ENCODE results near the gene GAST. TPM values are rescaled to one million over a fixed set of nuclear protein-coding genes. Genes with fewer than 3 reads are reported as not detected.

Gene GAST
- total RNA-seq, 1 experiment from 2014 or later = not detected

- no TSS peak for BruUV-seq (replicated peaks)
- Mint-ChIP-seq H3K36me3 (ENCODE audit: insufficient read depth, unreplicated experiment) (peaks cover 6% of the 10 kb centered on the region), H3K4me1 (ENCODE audit: low read depth, unreplicated experiment) (no peaks in the 10 kb centered on the region), H3K4me3 (ENCODE audit: low read depth, unreplicated experiment) (no peak overlapping the region), H3K27ac (ENCODE audit: unreplicated experiment) (no peak overlapping the region), H3K27me3 (ENCODE audit: unreplicated experiment) (peaks cover 48% of the 10 kb centered on the region), H3K9me3 (ENCODE audit: low read depth, unreplicated experiment) (no peaks in the 10 kb centered on the region)
- no peak for DNase-seq
- TF ChIP-seq, protein P1, sequence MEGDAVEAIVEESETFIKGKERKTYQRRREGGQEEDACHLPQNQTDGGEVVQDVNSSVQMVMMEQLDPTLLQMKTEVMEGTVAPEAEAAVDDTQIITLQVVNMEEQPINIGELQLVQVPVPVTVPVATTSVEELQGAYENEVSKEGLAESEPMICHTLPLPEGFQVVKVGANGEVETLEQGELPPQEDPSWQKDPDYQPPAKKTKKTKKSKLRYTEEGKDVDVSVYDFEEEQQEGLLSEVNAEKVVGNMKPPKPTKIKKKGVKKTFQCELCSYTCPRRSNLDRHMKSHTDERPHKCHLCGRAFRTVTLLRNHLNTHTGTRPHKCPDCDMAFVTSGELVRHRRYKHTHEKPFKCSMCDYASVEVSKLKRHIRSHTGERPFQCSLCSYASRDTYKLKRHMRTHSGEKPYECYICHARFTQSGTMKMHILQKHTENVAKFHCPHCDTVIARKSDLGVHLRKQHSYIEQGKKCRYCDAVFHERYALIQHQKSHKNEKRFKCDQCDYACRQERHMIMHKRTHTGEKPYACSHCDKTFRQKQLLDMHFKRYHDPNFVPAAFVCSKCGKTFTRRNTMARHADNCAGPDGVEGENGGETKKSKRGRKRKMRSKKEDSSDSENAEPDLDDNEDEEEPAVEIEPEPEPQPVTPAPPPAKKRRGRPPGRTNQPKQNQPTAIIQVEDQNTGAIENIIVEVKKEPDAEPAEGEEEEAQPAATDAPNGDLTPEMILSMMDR (IDR thresholded peaks at IDR 0.05; ENCODE audit: unreplicated experiment) = no peak
- intact Hi-C loops (cut with micrococcal nuclease; ENCODE audit: unreplicated experiment) = no loop called here
- CTCF ChIA-PET = interaction anchor here (0.6 to 0.9 kb wide), 2 partner anchors 24 to 134 kb away, joined by 3 to 4 read pairs; no protein-coding TSS in a partner anchor
These were observed 15.9 kb downstream of the GAST start for GRCh38 chr17:41728056-41728455.

DNA sequence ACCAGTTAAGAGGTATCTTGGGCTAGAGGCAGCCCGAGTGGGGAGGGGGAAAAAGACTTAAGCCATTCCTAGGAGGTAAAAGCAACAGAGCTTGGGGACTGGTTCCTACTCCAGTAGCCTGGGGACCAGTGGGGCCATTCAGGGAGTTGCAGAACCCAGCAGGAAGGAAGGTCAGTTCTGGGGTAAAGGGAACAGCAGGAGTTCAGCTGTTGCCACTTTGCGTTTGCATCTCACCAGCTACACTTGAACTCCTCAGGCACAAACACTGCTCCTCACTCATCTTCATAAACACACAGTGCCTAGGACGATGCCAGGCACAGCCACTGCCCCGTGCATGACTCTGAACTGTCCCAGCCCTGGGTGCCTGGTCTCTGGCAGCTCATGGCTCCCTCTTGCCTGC is 18.3 kb downstream of the GAST start:
- no peak for DNase-seq
- Mint-ChIP-seq H3K4me1 (ENCODE audit: low read depth, unreplicated experiment) (no peaks in the 10 kb centered on the region), H3K27me3 (ENCODE audit: unreplicated experiment) (peaks cover 59% of the 10 kb centered on the region), H3K36me3 (ENCODE audit: insufficient read depth, unreplicated experiment) (peaks cover 18% of the 10 kb centered on the region), H3K9me3 (ENCODE audit: low read depth, unreplicated experiment) (no peaks in the 10 kb centered on the region), H3K4me3 (ENCODE audit: low read depth, unreplicated experiment) (no peak overlapping the region), H3K27ac (ENCODE audit: unreplicated experiment) (no peak overlapping the region)
- no TSS peak for BruUV-seq (replicated peaks)
- intact Hi-C loops (cut with micrococcal nuclease; ENCODE audit: unreplicated experiment) = no loop called here
- CTCF ChIA-PET = interaction anchor here (1.0 to 1.3 kb wide), 2 partner anchors 14 to 81 kb away, joined by 3 to 4 read pairs; partner anchors contain the start of gene P3H4
- TF ChIP-seq, protein P1 (IDR thresholded peaks at IDR 0.05; ENCODE audit: unreplicated experiment) = no peak

GRCh38 chr17:41731836-41732235 is 19.7 kb downstream of the GAST start:
- DNase-seq = no peak
- TF ChIP-seq, protein P1 (IDR thresholded peaks at IDR 0.05; ENCODE audit: unreplicated experiment) = no peak
- Mint-ChIP-seq H3K4me1 (ENCODE audit: low read depth, unreplicated experiment) (no peaks in the 10 kb centered on the region), H3K4me3 (ENCODE audit: low read depth, unreplicated experiment) (no peak overlapping the region), H3K36me3 (ENCODE audit: insufficient read depth, unreplicated experiment) (peaks cover 18% of the 10 kb centered on the region), H3K9me3 (ENCODE audit: low read depth, unreplicated experiment) (no peaks in the 10 kb centered on the region), H3K27ac (ENCODE audit: unreplicated experiment) (no peak overlapping the region), H3K27me3 (ENCODE audit: unreplicated experiment) (peaks cover 71% of the 10 kb centered on the region)
- BruUV-seq (replicated peaks) = no TSS peak
- intact Hi-C loops (cut with micrococcal nuclease; ENCODE audit: unreplicated experiment) = no loop called here
- CTCF ChIA-PET = interaction anchor here (1.3 kb wide), 1 partner anchor 16 kb away, joined by 4 read pairs; no protein-coding TSS in a partner anchor

DNA sequence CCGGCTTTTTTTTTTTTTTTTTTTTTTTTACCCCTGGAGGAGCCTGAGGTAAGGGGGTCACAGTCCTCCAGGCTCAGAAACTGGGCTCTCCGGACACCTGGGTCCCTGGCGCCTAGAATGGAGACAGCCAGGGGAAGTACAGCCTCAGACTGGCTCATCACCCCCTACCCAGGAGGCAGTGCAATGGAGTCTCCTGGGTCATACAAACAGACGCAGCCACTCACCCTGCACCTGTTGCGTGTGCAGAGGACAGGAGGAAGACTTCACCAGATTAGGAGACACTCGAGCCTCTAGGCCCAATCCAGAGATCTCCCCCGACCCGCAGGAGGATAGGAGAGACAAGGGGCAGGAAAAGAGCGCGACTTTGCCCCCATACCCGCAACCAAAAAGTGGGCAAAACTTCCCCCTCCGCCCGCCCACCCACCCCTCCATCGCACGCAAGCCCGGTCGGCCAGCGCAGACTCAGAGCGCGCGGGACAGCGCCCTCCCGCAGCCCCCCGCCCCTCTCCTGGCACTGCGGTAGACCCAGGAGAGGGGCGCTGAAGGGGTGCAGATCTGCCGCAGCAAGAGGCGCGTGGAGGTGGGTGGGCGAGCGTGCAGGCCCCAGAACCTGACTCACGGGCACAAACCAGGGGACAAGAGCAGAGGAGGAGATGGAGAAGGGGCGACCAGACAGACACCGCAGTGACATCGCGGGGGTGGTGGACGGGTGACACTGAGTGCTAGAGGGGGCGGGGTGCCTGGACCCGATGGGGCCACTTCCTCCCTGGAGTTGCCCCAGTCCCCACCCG is 21.4 kb downstream of the GAST start:
- Mint-ChIP-seq H3K27ac (ENCODE audit: unreplicated experiment) (no peak overlapping the region), H3K27me3 (ENCODE audit: unreplicated experiment) (peaks cover 83% of the 10 kb centered on the region), H3K36me3 (ENCODE audit: insufficient read depth, unreplicated experiment) (peaks cover 18% of the 10 kb centered on the region), H3K9me3 (ENCODE audit: low read depth, unreplicated experiment) (no peaks in the 10 kb centered on the region), H3K4me1 (ENCODE audit: low read depth, unreplicated experiment) (peaks cover 10% of the 10 kb centered on the region), H3K4me3 (ENCODE audit: low read depth, unreplicated experiment) (peak overlapping the region; percentile 73)
- no TSS peak for BruUV-seq (replicated peaks)
- intact Hi-C loops (cut with micrococcal nuclease; ENCODE audit: unreplicated experiment) = loop anchor here (1.0 kb wide), 1 partner anchor 69 kb away; no protein-coding TSS in a partner anchor
- TF ChIP-seq, protein P1 (IDR thresholded peaks at IDR 0.05; ENCODE audit: unreplicated experiment) = no peak
- no peak for DNase-seq
- CTCF ChIA-PET = interaction anchor here (0.6 to 0.7 kb wide), 2 partner anchors 61 to 1155 kb away, joined by 4 to 6 read pairs; no protein-coding TSS in a partner anchor
